ENCODE data around the gene SORL1-AS1.

DNA sequence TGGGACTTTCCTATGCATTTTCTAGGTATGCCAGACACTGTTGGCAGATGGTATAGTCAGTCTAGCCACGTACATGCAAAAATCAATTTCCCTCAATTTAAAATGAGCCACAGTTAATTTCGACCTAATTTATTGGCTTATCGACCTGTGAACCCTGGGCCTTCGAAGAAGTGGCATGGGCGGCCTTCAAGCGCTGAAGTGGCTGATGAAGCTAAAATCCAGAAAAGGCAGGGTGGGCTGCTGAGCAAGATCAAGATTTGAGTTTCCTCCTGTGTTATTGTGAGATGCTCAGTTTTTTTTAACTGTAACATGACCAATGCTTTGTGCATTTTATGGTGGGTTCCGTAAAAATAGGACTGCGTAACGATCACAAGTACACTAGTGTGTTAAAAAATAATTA, 5.8 kb upstream of the SORL1-AS1 start:
- no peak for TF ChIP-seq RFX5 (IDR thresholded peaks at IDR 0.05; ENCODE audit: low read length)
- TF ChIP-seq, protein P1, sequence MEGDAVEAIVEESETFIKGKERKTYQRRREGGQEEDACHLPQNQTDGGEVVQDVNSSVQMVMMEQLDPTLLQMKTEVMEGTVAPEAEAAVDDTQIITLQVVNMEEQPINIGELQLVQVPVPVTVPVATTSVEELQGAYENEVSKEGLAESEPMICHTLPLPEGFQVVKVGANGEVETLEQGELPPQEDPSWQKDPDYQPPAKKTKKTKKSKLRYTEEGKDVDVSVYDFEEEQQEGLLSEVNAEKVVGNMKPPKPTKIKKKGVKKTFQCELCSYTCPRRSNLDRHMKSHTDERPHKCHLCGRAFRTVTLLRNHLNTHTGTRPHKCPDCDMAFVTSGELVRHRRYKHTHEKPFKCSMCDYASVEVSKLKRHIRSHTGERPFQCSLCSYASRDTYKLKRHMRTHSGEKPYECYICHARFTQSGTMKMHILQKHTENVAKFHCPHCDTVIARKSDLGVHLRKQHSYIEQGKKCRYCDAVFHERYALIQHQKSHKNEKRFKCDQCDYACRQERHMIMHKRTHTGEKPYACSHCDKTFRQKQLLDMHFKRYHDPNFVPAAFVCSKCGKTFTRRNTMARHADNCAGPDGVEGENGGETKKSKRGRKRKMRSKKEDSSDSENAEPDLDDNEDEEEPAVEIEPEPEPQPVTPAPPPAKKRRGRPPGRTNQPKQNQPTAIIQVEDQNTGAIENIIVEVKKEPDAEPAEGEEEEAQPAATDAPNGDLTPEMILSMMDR (IDR thresholded peaks at IDR 0.05), result no peak
- TF ChIP-seq CHD2 (IDR thresholded peaks at IDR 0.05; ENCODE audit: low read length, partially characterized antibody), result no peak
- TF ChIP-seq EZH2phosphoT487 (IDR thresholded peaks at IDR 0.05; ENCODE audit: borderline replicate concordance, low read depth), result no peak
- TF ChIP-seq, protein P2, sequence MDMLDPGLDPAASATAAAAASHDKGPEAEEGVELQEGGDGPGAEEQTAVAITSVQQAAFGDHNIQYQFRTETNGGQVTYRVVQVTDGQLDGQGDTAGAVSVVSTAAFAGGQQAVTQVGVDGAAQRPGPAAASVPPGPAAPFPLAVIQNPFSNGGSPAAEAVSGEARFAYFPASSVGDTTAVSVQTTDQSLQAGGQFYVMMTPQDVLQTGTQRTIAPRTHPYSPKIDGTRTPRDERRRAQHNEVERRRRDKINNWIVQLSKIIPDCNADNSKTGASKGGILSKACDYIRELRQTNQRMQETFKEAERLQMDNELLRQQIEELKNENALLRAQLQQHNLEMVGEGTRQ (IDR thresholded peaks at IDR 0.05; ENCODE audit: borderline replicate concordance, low read depth, low read length), result no peak
- no peak for TF ChIP-seq RAD21 (IDR thresholded peaks at IDR 0.05; ENCODE audit: low read length)

Data from SK-N-SH (cell line).